Activated naive CD4-positive, alpha-beta T cell treated with anti-CD3 and anti-CD28 coated beads for 36 hours (primary cell): ENCODE data around the gene IGFBP2. TPM values are rescaled to one million over a fixed set of nuclear protein-coding genes. Genes with fewer than 3 reads are reported as not detected.

Experiments used
- CTCF ChIA-PET: fragments of 350-600 bp; sonication (Branson Sonifier 250); formaldehyde crosslinking; loops from one replicate; lab custom pipeline; 2021; ENCODE audit warnings: antibody characterized with exemption; lab: Charles Lee
- DNase-seq: peaks from one replicate; pipeline ENCODE4 v3.0.0-alpha.2; 2020
- H3K27ac Mint-ChIP-seq: one replicate; pipeline ENCODE4 v1.8.0; 2021; ENCODE audit warnings: mild to moderate bottlenecking, mixed read lengths
- H3K27me3 Mint-ChIP-seq: one replicate; pipeline ENCODE4 v1.8.0; 2021; ENCODE audit warnings: low read depth, mixed read lengths
- H3K36me3 Mint-ChIP-seq: one replicate; pipeline ENCODE4 v1.8.0; 2021; ENCODE audit warnings: low read depth, mixed read lengths
- H3K4me1 Mint-ChIP-seq: one replicate; pipeline ENCODE4 v1.8.0; 2021; ENCODE audit warnings: low read depth, mixed read lengths
- H3K4me3 Mint-ChIP-seq: one replicate; pipeline ENCODE4 v1.8.0; 2021; ENCODE audit warnings: mild to moderate bottlenecking, moderate library complexity, mixed read lengths
- H3K9me3 Mint-ChIP-seq: one replicate; pipeline ENCODE4 v1.8.0; 2021; ENCODE audit warnings: mixed read lengths
- intact Hi-C: fragments of 100-400 bp; cut with micrococcal nuclease; formaldehyde crosslinking; loops from one replicate; pipeline ENCODE4 v1.15.1; 2023
- total RNA-seq, 2 experiments: library from RNA; stranded (reverse); gene quantifications; one replicate each; pipeline ENCODE4 v1.2.3, GENCODE V29; 2021

IGFBP2 gene
- total RNA-seq, 2 experiments from 2014 or later, result 2.4 to 2.7 TPM

- no peak for DNase-seq
- peaks cover 5% of the 10 kb centered on the region for H3K9me3 Mint-ChIP-seq
- CTCF ChIA-PET, result interaction anchor here (0.6 kb wide), 1 partner anchor 211 kb away, joined by 4 read pairs; no protein-coding TSS in a partner anchor
- intact Hi-C loops, result no loop called here
- no peaks in the 10 kb centered on the region for H3K4me1 Mint-ChIP-seq
- peaks cover 2% of the 10 kb centered on the region for H3K27me3 Mint-ChIP-seq
- H3K27ac Mint-ChIP-seq, result no peak overlapping the region
- no peak overlapping the region for H3K4me3 Mint-ChIP-seq
- no peaks in the 10 kb centered on the region for H3K36me3 Mint-ChIP-seq
Measured at GRCh38 chr2:216711348-216711747, 78.1 kb downstream of the IGFBP2 start.

- intact Hi-C loops, result no loop called here
- CTCF ChIA-PET, result no interaction called here
- no peak for DNase-seq
- Mint-ChIP-seq H3K4me1 (no peaks in the 10 kb centered on the region), H3K4me3 (no peak overlapping the region), H3K27me3 (peaks cover 2% of the 10 kb centered on the region), H3K9me3 (peaks cover 5% of the 10 kb centered on the region), H3K27ac (no peak overlapping the region), H3K36me3 (no peaks in the 10 kb centered on the region)
Measured at GRCh38 chr2:216713691-216714336, 80.6 kb downstream of the IGFBP2 start.

Other genes starting within 250 kb of the IGFBP2 start
- 10 to 100 TPM; 17.0 to 18.2 TPM for gene SMARCAL1, start 220.9 kb upstream of the IGFBP2 start, total RNA-seq
- 1,000 to 10,000 TPM; 4,869 to 4,871 TPM for gene RPL37A, start 134.6 kb upstream of the IGFBP2 start, total RNA-seq
- gene IGFBP5, start 62.1 kb downstream of the IGFBP2 start, total RNA-seq, result not detected
- not detected for gene TNP1, start 226.6 kb downstream of the IGFBP2 start, total RNA-seq